NT2/D1 (cell line): ENCODE data around the gene ENTHD1.

ENCODE experiments used
- DNase-seq: peaks from one replicate; pipeline ENCODE4 v3.0.0-alpha.2; 2011; ENCODE audit warnings: low read depth, low spot score
- H3K27me3 ChIP-seq: 2 replicates; pipeline ENCODE4 v1.6.0; 2011; ENCODE audit warnings: mild to moderate bottlenecking; ENCODE audit not compliant: insufficient read length, insufficient read depth
- H3K36me3 ChIP-seq: 2 replicates; pipeline ENCODE4 v1.6.1; 2011; ENCODE audit warnings: mild to moderate bottlenecking, low read length, mixed read lengths; ENCODE audit not compliant: insufficient read depth, insufficient read length
- H3K4me1 ChIP-seq: 2 replicates; pipeline ENCODE4 v1.5.1; 2011; ENCODE audit not compliant: insufficient read depth, insufficient read length
- H3K4me3 ChIP-seq: 2 replicates; pipeline ENCODE4 v1.5.1; 2011; ENCODE audit warnings: low read depth; ENCODE audit not compliant: insufficient read length
- H3K9ac ChIP-seq: 2 replicates; pipeline ENCODE4 v1.6.0; 2011; ENCODE audit warnings: low read depth; ENCODE audit not compliant: insufficient read length
- H3K9me3 ChIP-seq: 2 replicates; pipeline ENCODE4 v1.5.1; 2011; ENCODE audit warnings: mild to moderate bottlenecking, low read length; ENCODE audit not compliant: insufficient read depth
- SUZ12 ChIP-seq: IDR thresholded peaks from 2 replicates; pipeline ENCODE4 v1.6.1; 2011; ENCODE audit not compliant: insufficient read length, insufficient read depth; ENCODE audit errors: extremely low read depth
- YY1 ChIP-seq: IDR thresholded peaks from 2 replicates; pipeline ENCODE4 v1.6.1; 2011; ENCODE audit not compliant: insufficient read length, insufficient read depth
- ZNF274 ChIP-seq: IDR thresholded peaks from 2 replicates; pipeline ENCODE4 v1.6.1; 2011; ENCODE audit warnings: mild to moderate bottlenecking, low read depth, low read length

ENTHD1 gene

GRCh38 chr22:39914584-39914983 lies 21.0 kb upstream of the ENTHD1 start:
- H3K27me3 ChIP-seq = no peaks in the 10 kb centered on the region
- no peak overlapping the region for H3K9ac ChIP-seq
- no peaks in the 10 kb centered on the region for H3K9me3 ChIP-seq
- H3K36me3 ChIP-seq = no peaks in the 10 kb centered on the region
- H3K4me1 ChIP-seq = no peaks in the 10 kb centered on the region
- TF ChIP-seq SUZ12 = no peak
- no peak for TF ChIP-seq ZNF274
- TF ChIP-seq YY1 = no peak
- DNase-seq = no peak
- H3K4me3 ChIP-seq = no peak overlapping the region

GRCh38 chr22:39913886-39914285 lies 20.3 kb upstream of the ENTHD1 start:
- no peak overlapping the region for H3K4me3 ChIP-seq
- H3K4me1 ChIP-seq = no peaks in the 10 kb centered on the region
- no peaks in the 10 kb centered on the region for H3K27me3 ChIP-seq
- no peaks in the 10 kb centered on the region for H3K9me3 ChIP-seq
- H3K9ac ChIP-seq = no peak overlapping the region
- TF ChIP-seq ZNF274 (no peak), SUZ12 (no peak), YY1 (no peak)
- no peak for DNase-seq
- no peaks in the 10 kb centered on the region for H3K36me3 ChIP-seq

- Histone ChIP-seq H3K9me3 (no peaks in the 10 kb centered on the region), H3K36me3 (no peaks in the 10 kb centered on the region), H3K27me3 (no peaks in the 10 kb centered on the region), H3K9ac (no peak overlapping the region), H3K4me1 (no peaks in the 10 kb centered on the region), H3K4me3 (no peak overlapping the region)
- DNase-seq = no peak
- TF ChIP-seq SUZ12 = no peak
- TF ChIP-seq YY1 = no peak
- TF ChIP-seq ZNF274 = no peak
Observed at GRCh38 chr22:39913321-39913720, 19.8 kb upstream of the ENTHD1 start.

GRCh38 chr22:39910876-39911613 lies 17.5 kb upstream of the ENTHD1 start:
- Histone ChIP-seq H3K9me3 (no peaks in the 10 kb centered on the region), H3K27me3 (no peaks in the 10 kb centered on the region), H3K4me1 (no peaks in the 10 kb centered on the region), H3K4me3 (no peak overlapping the region), H3K9ac (no peak overlapping the region), H3K36me3 (no peaks in the 10 kb centered on the region)
- no peak for DNase-seq
- TF ChIP-seq YY1 = no peak
- TF ChIP-seq SUZ12 = no peak
- no peak for TF ChIP-seq ZNF274

GRCh38 chr22:39908737-39909136 lies 15.2 kb upstream of the ENTHD1 start:
- DNase-seq = no peak
- TF ChIP-seq SUZ12 (no peak), ZNF274 (no peak)

GRCh38 chr22:39908136-39908535 lies 14.6 kb upstream of the ENTHD1 start:
- DNase-seq = no peak
- Histone ChIP-seq H3K9ac (no peak overlapping the region), H3K4me1 (no peaks in the 10 kb centered on the region), H3K36me3 (no peaks in the 10 kb centered on the region), H3K4me3 (no peak overlapping the region), H3K27me3 (no peaks in the 10 kb centered on the region), H3K9me3 (no peaks in the 10 kb centered on the region)
- no peak for TF ChIP-seq ZNF274
- no peak for TF ChIP-seq SUZ12
- no peak for TF ChIP-seq YY1

More at GRCh38 chr22:39908737-39909136, 15.2 kb upstream of the ENTHD1 start:
- H3K9ac ChIP-seq = no peak overlapping the region
- H3K27me3 ChIP-seq = no peaks in the 10 kb centered on the region
- H3K9me3 ChIP-seq = no peaks in the 10 kb centered on the region
- H3K36me3 ChIP-seq = no peaks in the 10 kb centered on the region
- H3K4me1 ChIP-seq = no peaks in the 10 kb centered on the region
- H3K4me3 ChIP-seq = no peak overlapping the region

GRCh38 chr22:39907605-39908097 lies 14.1 kb upstream of the ENTHD1 start:
- Histone ChIP-seq H3K27me3 (no peaks in the 10 kb centered on the region), H3K9ac (no peak overlapping the region), H3K9me3 (no peaks in the 10 kb centered on the region), H3K4me3 (no peak overlapping the region), H3K4me1 (no peaks in the 10 kb centered on the region), H3K36me3 (no peaks in the 10 kb centered on the region)
- no peak for TF ChIP-seq ZNF274
- TF ChIP-seq YY1 = no peak
- no peak for TF ChIP-seq SUZ12
- no peak for DNase-seq
